ENCODE results near the gene TSKS. TPM values are rescaled to one million over a fixed set of nuclear protein-coding genes. Genes with fewer than 3 reads are reported as not detected.
A peak's percentile ranks its signal among the peaks of the same experiment; 100 is the strongest.

Gene TSKS
- total RNA-seq, 5 donors from 2014 or later (not counting 1 experiment from before 2014, with no cell fraction given) = 0.23 to 4.1 (median 2.1) TPM

- H3K36me3 ChIP-seq (ENCODE audit: control insufficient read depth in 2 of 2, extremely low read depth in 1 of 2, insufficient read depth in 1 of 2, low read length in 1 of 2) = peaks cover 3 to 10% of the 10 kb centered on the region in 2 donors
- ChIA-PET CTCF (no interaction called here), POLR2A (no interaction called here)
- Mint-ChIP-seq H3K27ac (peak overlapping the region; percentile 49 to 71), H3K4me3 (peak overlapping the region; percentile 71 to 90 (median 73)), H3K36me3 (peaks cover 11% of the 10 kb centered on the region), H3K27me3 (no peaks in the 10 kb centered on the region), H3K4me1 (peaks cover 27 to 39% (median 29%) of the 10 kb centered on the region in 3 donors), H3K9me3 (no peaks in the 10 kb centered on the region)
- DNase-seq (no peak), ATAC-seq (replicated peaks in 1 of 4) (no peak)
- H3K4me3 ChIP-seq (ENCODE audit: control insufficient read depth in 1 of 2, extremely low read depth in 1 of 2, low read length in 1 of 2) = no peak overlapping the region
- H3K27me3 ChIP-seq (replicated peaks in 1 of 2; ENCODE audit: control insufficient read depth in 2 of 2, extremely low read depth in 1 of 2, insufficient read depth in 2 of 2, low read length in 1 of 2) = peaks cover 0 to 5% of the 10 kb centered on the region in 2 experiments
- peaks cover 0 to 30% of the 10 kb centered on the region in 2 experiments for H3K4me1 ChIP-seq (ENCODE audit: control insufficient read depth in 1 of 2, extremely low read depth in 1 of 2, insufficient read depth in 2 of 2, low read length in 2 of 2)
- WGBS (ENCODE audit: insufficient coverage) = no CpG with 5 or more reads among the region's 20 CpGs
- H3K27ac ChIP-seq (ENCODE audit: low read length) = peak overlapping the region; percentile 7
- no peaks in the 10 kb centered on the region for H3K9me3 ChIP-seq
Measured at GRCh38 chr19:49807904-49808675, 45.0 kb upstream of the TSKS start.

GRCh38 chr19:49807058-49807903 lies 44.2 kb upstream of the TSKS start:
- Mint-ChIP-seq H3K4me3 (peak overlapping the region in 1 of 3 donors; percentile 73), H3K36me3 (peaks cover 17% of the 10 kb centered on the region), H3K9me3 (no peaks in the 10 kb centered on the region), H3K27me3 (no peaks in the 10 kb centered on the region), H3K27ac (peak overlapping the region; percentile 43 to 71), H3K4me1 (peaks cover 19 to 31% (median 21%) of the 10 kb centered on the region in 3 donors)
- no peak overlapping the region for H3K4me3 ChIP-seq (ENCODE audit: control insufficient read depth in 1 of 2, extremely low read depth in 1 of 2, low read length in 1 of 2)
- CTCF ChIA-PET = interaction anchor here in 1 of 2 donors (0.5 kb wide), 1 partner anchor 1158 kb away, joined by 4 read pairs; no protein-coding TSS in a partner anchor
- no peak for ATAC-seq (replicated peaks in 1 of 4)
- no peak overlapping the region for H3K27ac ChIP-seq (ENCODE audit: low read length)
- H3K36me3 ChIP-seq (ENCODE audit: control insufficient read depth in 2 of 2, extremely low read depth in 1 of 2, insufficient read depth in 1 of 2, low read length in 1 of 2) = peaks cover 3 to 18% of the 10 kb centered on the region in 2 donors
- H3K9me3 ChIP-seq = no peaks in the 10 kb centered on the region
- peaks cover 0 to 22% of the 10 kb centered on the region in 2 experiments for H3K4me1 ChIP-seq (ENCODE audit: control insufficient read depth in 1 of 2, extremely low read depth in 1 of 2, insufficient read depth in 2 of 2, low read length in 2 of 2)
- H3K27me3 ChIP-seq (replicated peaks in 1 of 2; ENCODE audit: control insufficient read depth in 2 of 2, extremely low read depth in 1 of 2, insufficient read depth in 2 of 2, low read length in 1 of 2) = peaks cover 0 to 5% of the 10 kb centered on the region in 2 experiments
- POLR2A ChIA-PET = no interaction called here
- peak in 4 of 35 experiments; percentile 3 to 38 (median 15) for DNase-seq
- 67% methylated on average over 12 of the region's 18 CpGs for WGBS (ENCODE audit: insufficient coverage)

- no peak overlapping the region for H3K27ac Mint-ChIP-seq
Measured at GRCh38 chr19:49806620-49806959, 43.5 kb upstream of the TSKS start.

GRCh38 chr19:49805822-49806619 lies 42.9 kb upstream of the TSKS start:
- H3K27ac ChIP-seq (ENCODE audit: low read length) = no peak overlapping the region
- no peaks in the 10 kb centered on the region for H3K27me3 Mint-ChIP-seq
- peaks cover 4 to 26% of the 10 kb centered on the region in 2 donors for H3K36me3 ChIP-seq (ENCODE audit: control insufficient read depth in 2 of 2, extremely low read depth in 1 of 2, insufficient read depth in 1 of 2, low read length in 1 of 2)
- 91% methylated on average over 14 of the region's 20 CpGs for WGBS (ENCODE audit: insufficient coverage)
- POLR2A ChIA-PET = no interaction called here
- H3K4me1 ChIP-seq (ENCODE audit: control insufficient read depth in 1 of 2, extremely low read depth in 1 of 2, insufficient read depth in 2 of 2, low read length in 2 of 2) = peaks cover 0 to 21% of the 10 kb centered on the region in 2 experiments
- peaks cover 17% of the 10 kb centered on the region for H3K36me3 Mint-ChIP-seq
- peaks cover 0 to 5% of the 10 kb centered on the region in 2 experiments for H3K27me3 ChIP-seq (replicated peaks in 1 of 2; ENCODE audit: control insufficient read depth in 2 of 2, extremely low read depth in 1 of 2, insufficient read depth in 2 of 2, low read length in 1 of 2)
- CTCF ChIA-PET = no interaction called here
- H3K9me3 Mint-ChIP-seq = no peaks in the 10 kb centered on the region
- no peak overlapping the region for H3K4me3 Mint-ChIP-seq
- no peak for ATAC-seq (replicated peaks in 1 of 4)
- H3K4me1 Mint-ChIP-seq = peaks cover 15 to 24% (median 17%) of the 10 kb centered on the region in 3 donors
- no peaks in the 10 kb centered on the region for H3K9me3 ChIP-seq
- H3K4me3 ChIP-seq (ENCODE audit: control insufficient read depth in 1 of 2, extremely low read depth in 1 of 2, low read length in 1 of 2) = no peak overlapping the region
- peak overlapping the region in 1 of 2 donors; percentile 29 for H3K27ac Mint-ChIP-seq
- DNase-seq = no peak

More at GRCh38 chr19:49806620-49806959, 43.5 kb upstream of the TSKS start:
- H3K4me1 ChIP-seq (ENCODE audit: control insufficient read depth in 1 of 2, extremely low read depth in 1 of 2, insufficient read depth in 2 of 2, low read length in 2 of 2) = peaks cover 0 to 21% of the 10 kb centered on the region in 2 experiments
- ATAC-seq (replicated peaks in 1 of 4) = no peak
- no peak overlapping the region for H3K4me3 ChIP-seq (ENCODE audit: control insufficient read depth in 1 of 2, extremely low read depth in 1 of 2, low read length in 1 of 2)
- peaks cover 17% of the 10 kb centered on the region for H3K36me3 Mint-ChIP-seq
- no peaks in the 10 kb centered on the region for H3K9me3 Mint-ChIP-seq
- no peak for DNase-seq
- 94% methylated on average over 6 of the region's 8 CpGs for WGBS (ENCODE audit: insufficient coverage)
- CTCF ChIA-PET = no interaction called here
- H3K9me3 ChIP-seq = no peaks in the 10 kb centered on the region
- H3K36me3 ChIP-seq (ENCODE audit: control insufficient read depth in 2 of 2, extremely low read depth in 1 of 2, insufficient read depth in 1 of 2, low read length in 1 of 2) = peaks cover 3 to 23% of the 10 kb centered on the region in 2 donors
- H3K27me3 ChIP-seq (replicated peaks in 1 of 2; ENCODE audit: control insufficient read depth in 2 of 2, extremely low read depth in 1 of 2, insufficient read depth in 2 of 2, low read length in 1 of 2) = peaks cover 0 to 5% of the 10 kb centered on the region in 2 experiments
- no peaks in the 10 kb centered on the region for H3K27me3 Mint-ChIP-seq
- POLR2A ChIA-PET = no interaction called here
- no peak overlapping the region for H3K27ac ChIP-seq (ENCODE audit: low read length)
- H3K4me3 Mint-ChIP-seq = no peak overlapping the region
- peaks cover 15 to 26% (median 17%) of the 10 kb centered on the region in 3 donors for H3K4me1 Mint-ChIP-seq

- no peak overlapping the region for H3K4me3 Mint-ChIP-seq
- Histone ChIP-seq H3K27ac (ENCODE audit: low read length) (no peak overlapping the region), H3K4me1 (ENCODE audit: control insufficient read depth in 1 of 2, extremely low read depth in 1 of 2, insufficient read depth in 2 of 2, low read length in 2 of 2) (peaks cover 0 to 4% of the 10 kb centered on the region in 2 experiments), H3K36me3 (ENCODE audit: control insufficient read depth in 2 of 2, extremely low read depth in 1 of 2, insufficient read depth in 1 of 2, low read length in 1 of 2) (peaks cover 15 to 50% of the 10 kb centered on the region in 2 donors), H3K9me3 (no peaks in the 10 kb centered on the region), H3K4me3 (ENCODE audit: control insufficient read depth in 1 of 2, extremely low read depth in 1 of 2, low read length in 1 of 2) (no peak overlapping the region), H3K27me3 (replicated peaks in 1 of 2; ENCODE audit: control insufficient read depth in 2 of 2, extremely low read depth in 1 of 2, insufficient read depth in 2 of 2, low read length in 1 of 2) (no peaks in the 10 kb centered on the region)
- POLR2A ChIA-PET = no interaction called here
- ATAC-seq (replicated peaks in 1 of 4) (no peak), DNase-seq (no peak)
- peaks cover 4 to 6% (median 6%) of the 10 kb centered on the region in 3 donors for H3K4me1 Mint-ChIP-seq
- peaks cover 24% of the 10 kb centered on the region for H3K36me3 Mint-ChIP-seq
- H3K27ac Mint-ChIP-seq = no peak overlapping the region
- CTCF ChIA-PET = no interaction called here
- no peaks in the 10 kb centered on the region for H3K9me3 Mint-ChIP-seq
- WGBS (ENCODE audit: insufficient coverage) = 97% methylated on average over 6 of the region's 6 CpGs
- H3K27me3 Mint-ChIP-seq = no peaks in the 10 kb centered on the region
Measured at GRCh38 chr19:49803529-49803856, 40.4 kb upstream of the TSKS start.
